MG63 (cell line): ENCODE data around the gene PLA2G15. TPM values are rescaled to one million over a fixed set of nuclear protein-coding genes. Genes with fewer than 3 reads are reported as not detected.
"Not testable (repeated sequence)": the region's sequence is repeated elsewhere in the genome, so short reads cannot be mapped to it uniquely, and the experiment has no call there.

Experiments used
- DNase-seq: peaks from one replicate; pipeline ENCODE4 v3.0.0-alpha.2; 2020
- H3K27me3 ChIP-seq: fragments of 250-450 bp; sonication (Bioruptor Pico); 2 replicates; pipeline ENCODE4 v1.5.1; 2020; ENCODE audit warnings: mild to moderate bottlenecking, moderate library complexity
- H3K36me3 ChIP-seq: fragments of 250-450 bp; sonication (Bioruptor Pico); 2 replicates; pipeline ENCODE4 v1.5.1; 2020; ENCODE audit warnings: mild to moderate bottlenecking, moderate library complexity
- H3K4me3 ChIP-seq: fragments of 250-450 bp; sonication (Bioruptor Pico); 2 replicates; pipeline ENCODE4 v1.5.1; 2020; ENCODE audit warnings: mild to moderate bottlenecking, moderate library complexity
- H3K9me3 ChIP-seq: fragments of 250-450 bp; sonication (Bioruptor Pico); 2 replicates; pipeline ENCODE4 v1.5.1; 2020; ENCODE audit warnings: mild to moderate bottlenecking, moderate library complexity
- total RNA-seq: library from RNA; depleted of rRNA; stranded (reverse); fragments of >200 nt; shearing (Covaris generic); gene quantifications from 2 replicates; pipeline ENCODE4 v1.2.3, GENCODE V29; 2014; ENCODE audit warnings: low replicate concordance

Gene PLA2G15
- total RNA-seq, 1 experiment from 2014 or later, result 13.7 TPM

- Histone ChIP-seq H3K36me3 (peaks cover 3% of the 10 kb centered on the region), H3K27me3 (no peaks in the 10 kb centered on the region), H3K9me3 (no peaks in the 10 kb centered on the region), H3K4me3 (no peak overlapping the region)
- no peak for DNase-seq
Observed at GRCh38 chr16:68283346-68283745, 38.2 kb downstream of the PLA2G15 start.

GRCh38 chr16:68283801-68284598 is 38.8 kb downstream of the PLA2G15 start:
- H3K36me3 ChIP-seq, result peaks cover 3% of the 10 kb centered on the region
- H3K9me3 ChIP-seq, result no peaks in the 10 kb centered on the region
- DNase-seq, result no peak
- no peak overlapping the region for H3K4me3 ChIP-seq
- H3K27me3 ChIP-seq, result no peaks in the 10 kb centered on the region

- no peak for DNase-seq
- Histone ChIP-seq H3K36me3 (peaks cover 3% of the 10 kb centered on the region), H3K4me3 (no peak overlapping the region), H3K9me3 (no peaks in the 10 kb centered on the region), H3K27me3 (no peaks in the 10 kb centered on the region)
Observed at GRCh38 chr16:68284847-68285246, 39.7 kb downstream of the PLA2G15 start.

- no peaks in the 10 kb centered on the region for H3K9me3 ChIP-seq
- no peak overlapping the region for H3K4me3 ChIP-seq
- no peak for DNase-seq
- no peaks in the 10 kb centered on the region for H3K27me3 ChIP-seq
- H3K36me3 ChIP-seq, result peaks cover 5% of the 10 kb centered on the region
Observed at GRCh38 chr16:68285683-68286082, 40.5 kb downstream of the PLA2G15 start.

GRCh38 chr16:68286153-68287074 is 41.2 kb downstream of the PLA2G15 start:
- Histone ChIP-seq H3K4me3 (no peak overlapping the region), H3K27me3 (no peaks in the 10 kb centered on the region), H3K9me3 (no peaks in the 10 kb centered on the region), H3K36me3 (peaks cover 13% of the 10 kb centered on the region)
- DNase-seq, result no peak

- Histone ChIP-seq H3K9me3 (no peaks in the 10 kb centered on the region), H3K4me3 (no peak overlapping the region), H3K27me3 (no peaks in the 10 kb centered on the region), H3K36me3 (peaks cover 16% of the 10 kb centered on the region)
- peak; percentile 89 for DNase-seq
Observed at GRCh38 chr16:68287276-68288251, 42.4 kb downstream of the PLA2G15 start.

- DNase-seq, result no peak
- no peak overlapping the region for H3K4me3 ChIP-seq
- no peaks in the 10 kb centered on the region for H3K9me3 ChIP-seq
- peaks cover 16% of the 10 kb centered on the region for H3K36me3 ChIP-seq
- H3K27me3 ChIP-seq, result no peaks in the 10 kb centered on the region
Observed at GRCh38 chr16:68288252-68288650, 43.1 kb downstream of the PLA2G15 start.

GRCh38 chr16:68288796-68289195 is 43.6 kb downstream of the PLA2G15 start:
- not testable (repeated sequence) for DNase-seq, H3K9me3 ChIP-seq, H3K27me3 ChIP-seq, H3K4me3 ChIP-seq
- peaks cover 16% of the 10 kb centered on the region for H3K36me3 ChIP-seq

GRCh38 chr16:68289202-68289601 is 44.0 kb downstream of the PLA2G15 start:
- DNase-seq, result no peak
- Histone ChIP-seq H3K36me3 (peaks cover 16% of the 10 kb centered on the region), H3K4me3 (no peak overlapping the region), H3K9me3 (no peaks in the 10 kb centered on the region), H3K27me3 (no peaks in the 10 kb centered on the region)

GRCh38 chr16:68289621-68290329 is 44.6 kb downstream of the PLA2G15 start:
- no peaks in the 10 kb centered on the region for H3K27me3 ChIP-seq
- H3K36me3 ChIP-seq, result peaks cover 16% of the 10 kb centered on the region
- H3K4me3 ChIP-seq, result no peak overlapping the region
- no peak for DNase-seq
- no peaks in the 10 kb centered on the region for H3K9me3 ChIP-seq

GRCh38 chr16:68290450-68290849 is 45.3 kb downstream of the PLA2G15 start:
- Histone ChIP-seq H3K4me3 (no peak overlapping the region), H3K27me3 (no peaks in the 10 kb centered on the region), H3K9me3 (no peaks in the 10 kb centered on the region), H3K36me3 (peaks cover 16% of the 10 kb centered on the region)
- DNase-seq, result no peak

GRCh38 chr16:68291227-68291626 is 46.1 kb downstream of the PLA2G15 start:
- no peaks in the 10 kb centered on the region for H3K9me3 ChIP-seq
- DNase-seq, result no peak
- peaks cover 16% of the 10 kb centered on the region for H3K36me3 ChIP-seq
- no peak overlapping the region for H3K4me3 ChIP-seq
- H3K27me3 ChIP-seq, result no peaks in the 10 kb centered on the region

- no peaks in the 10 kb centered on the region for H3K27me3 ChIP-seq
- no peak for DNase-seq
- no peaks in the 10 kb centered on the region for H3K9me3 ChIP-seq
- peaks cover 21% of the 10 kb centered on the region for H3K36me3 ChIP-seq
- H3K4me3 ChIP-seq, result no peak overlapping the region
Observed at GRCh38 chr16:68292425-68292824, 47.3 kb downstream of the PLA2G15 start.

GRCh38 chr16:68296291-68296690 is 51.1 kb downstream of the PLA2G15 start:
- H3K4me3 ChIP-seq, result no peak overlapping the region
- H3K36me3 ChIP-seq, result peaks cover 43% of the 10 kb centered on the region
- DNase-seq, result no peak
- H3K9me3 ChIP-seq, result no peaks in the 10 kb centered on the region
- H3K27me3 ChIP-seq, result no peaks in the 10 kb centered on the region

GRCh38 chr16:68296693-68297092 is 51.5 kb downstream of the PLA2G15 start:
- no peak overlapping the region for H3K4me3 ChIP-seq
- H3K27me3 ChIP-seq, result no peaks in the 10 kb centered on the region
- no peak for DNase-seq
- H3K9me3 ChIP-seq, result no peaks in the 10 kb centered on the region
- peaks cover 43% of the 10 kb centered on the region for H3K36me3 ChIP-seq

- DNase-seq, result no peak
- Histone ChIP-seq H3K36me3 (peaks cover 51% of the 10 kb centered on the region), H3K9me3 (no peaks in the 10 kb centered on the region), H3K4me3 (no peak overlapping the region), H3K27me3 (no peaks in the 10 kb centered on the region)
Observed at GRCh38 chr16:68297908-68298307, 52.7 kb downstream of the PLA2G15 start.
